Neutrophil (primary cell): Measurements from ENCODE around the gene NEK4.
A peak's percentile ranks its signal among the peaks of the same experiment; 100 is the strongest.

Experiments used
- H3K27ac ChIP-seq: fragments of 200-600 bp; sonication (generic); 2 replicates; pipeline ENCODE4 v1.5.1; 2016; ENCODE audit warnings: mild to moderate bottlenecking, moderate library complexity
- H3K27me3 ChIP-seq: fragments of 200-600 bp; sonication (generic); 2 replicates; pipeline ENCODE4 v1.6.0; 2016; ENCODE audit warnings: mild to moderate bottlenecking
- H3K36me3 ChIP-seq: fragments of 200-600 bp; sonication (generic); 2 replicates; pipeline ENCODE4 v1.5.1; 2017
- H3K4me1 ChIP-seq, 2 experiments: fragments of 200-600 bp in 1 of 2; sonication (generic) in 1 of 2; 1 replicate in 1 of 2; 2 replicates in 1 of 2; pipeline versions ENCODE4 v1.5.1 to v1.6.1; 2013 to 2016; ENCODE audit warnings: low read depth in 1 of 2, low read length in 1 of 2, mild to moderate bottlenecking in 1 of 2, moderate library complexity in 1 of 2; ENCODE audit not compliant: control insufficient read depth in 1 of 2, insufficient read depth in 1 of 2
- H3K4me3 ChIP-seq, 2 experiments: fragments of 200-600 bp in 1 of 2; sonication (generic) in 1 of 2; 1 replicate in 1 of 2; 2 replicates in 1 of 2; pipeline ENCODE4 v1.5.1; 2013 to 2016; ENCODE audit warnings: low read depth in 1 of 2, low read length in 1 of 2, mild to moderate bottlenecking in 1 of 2, moderate library complexity in 1 of 2
- H3K9me3 ChIP-seq: fragments of 200-600 bp; sonication (generic); 2 replicates; pipeline ENCODE4 v1.5.1; 2016
- CTCF ChIP-seq: fragments of 200-600 bp; sonication (generic); IDR thresholded peaks from 2 replicates; pipeline ENCODE4 v1.5.1; 2016; ENCODE audit warnings: antibody characterized with exemption

Gene NEK4

GRCh38 chr3:52714335-52715302 is 56.1 kb downstream of the NEK4 start:
- Histone ChIP-seq H3K27ac (peak overlapping the region; percentile 40), H3K36me3 (peaks cover 6% of the 10 kb centered on the region), H3K9me3 (no peaks in the 10 kb centered on the region), H3K4me3 (no peak overlapping the region), H3K4me1 (peaks cover 0 to 5% of the 10 kb centered on the region in 2 experiments), H3K27me3 (no peaks in the 10 kb centered on the region)
- TF ChIP-seq CTCF = no peak

GRCh38 chr3:52712291-52713212 is 58.2 kb downstream of the NEK4 start:
- TF ChIP-seq CTCF = no peak
- H3K27me3 ChIP-seq = no peaks in the 10 kb centered on the region
- H3K27ac ChIP-seq = no peak overlapping the region
- H3K4me1 ChIP-seq = peaks cover 3 to 11% of the 10 kb centered on the region in 2 experiments
- H3K36me3 ChIP-seq = peaks cover 15% of the 10 kb centered on the region
- no peaks in the 10 kb centered on the region for H3K9me3 ChIP-seq
- H3K4me3 ChIP-seq = no peak overlapping the region

DNA sequence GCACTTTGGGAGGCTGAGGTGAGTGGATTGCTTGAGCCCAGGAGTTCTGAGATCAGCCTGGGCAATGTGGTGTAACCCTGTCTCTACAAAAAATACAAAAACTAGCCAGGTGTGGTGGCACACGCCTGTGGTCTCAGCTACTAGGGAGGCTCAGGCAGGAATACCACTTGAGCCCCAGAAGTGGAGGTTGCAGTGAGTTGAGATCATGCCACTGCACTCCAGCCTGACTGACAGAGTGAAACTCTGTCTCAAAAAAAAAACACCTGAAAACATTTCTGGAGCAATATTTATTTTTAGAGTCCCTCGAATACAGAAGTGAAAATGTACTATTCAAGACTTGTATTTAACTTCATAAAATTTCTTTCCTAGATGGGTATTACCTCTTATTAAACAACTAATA is 60.2 kb downstream of the NEK4 start:
- TF ChIP-seq CTCF = no peak
- no peak overlapping the region for H3K4me3 ChIP-seq

DNA sequence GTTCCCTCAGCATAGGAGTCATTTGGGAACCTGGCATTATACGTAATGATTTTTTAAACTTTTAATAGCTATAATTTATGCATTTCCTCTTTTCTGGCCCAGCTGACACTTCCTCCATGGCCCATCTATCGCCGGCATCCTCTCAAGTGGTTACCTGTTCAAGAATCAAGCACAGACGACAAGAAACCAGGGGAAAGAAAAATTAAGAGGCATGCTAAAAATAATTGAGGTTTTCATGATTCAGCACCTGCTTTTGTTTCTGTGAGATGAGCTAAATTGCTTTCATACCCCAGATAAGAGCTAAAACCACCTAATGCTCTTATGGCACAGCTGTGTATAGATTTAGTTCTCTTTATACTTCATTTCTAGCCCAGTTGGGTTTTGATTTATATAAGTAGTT is 63.2 kb downstream of the NEK4 start:
- Histone ChIP-seq H3K9me3 (no peaks in the 10 kb centered on the region), H3K27me3 (no peaks in the 10 kb centered on the region), H3K27ac (peak overlapping the region; percentile 38), H3K4me1 (peaks cover 31 to 33% of the 10 kb centered on the region in 2 experiments), H3K36me3 (peaks cover 13% of the 10 kb centered on the region), H3K4me3 (no peak overlapping the region)
- no peak for TF ChIP-seq CTCF

More for the DNA sequence above, 60.2 kb downstream of the NEK4 start:
- Histone ChIP-seq H3K27ac (no peak overlapping the region), H3K36me3 (peaks cover 15% of the 10 kb centered on the region), H3K4me1 (peaks cover 18 to 23% of the 10 kb centered on the region in 2 experiments), H3K27me3 (no peaks in the 10 kb centered on the region), H3K9me3 (no peaks in the 10 kb centered on the region)
